Measurements from ENCODE around the gene TNFSF10.

The TNFSF10 gene

DNA sequence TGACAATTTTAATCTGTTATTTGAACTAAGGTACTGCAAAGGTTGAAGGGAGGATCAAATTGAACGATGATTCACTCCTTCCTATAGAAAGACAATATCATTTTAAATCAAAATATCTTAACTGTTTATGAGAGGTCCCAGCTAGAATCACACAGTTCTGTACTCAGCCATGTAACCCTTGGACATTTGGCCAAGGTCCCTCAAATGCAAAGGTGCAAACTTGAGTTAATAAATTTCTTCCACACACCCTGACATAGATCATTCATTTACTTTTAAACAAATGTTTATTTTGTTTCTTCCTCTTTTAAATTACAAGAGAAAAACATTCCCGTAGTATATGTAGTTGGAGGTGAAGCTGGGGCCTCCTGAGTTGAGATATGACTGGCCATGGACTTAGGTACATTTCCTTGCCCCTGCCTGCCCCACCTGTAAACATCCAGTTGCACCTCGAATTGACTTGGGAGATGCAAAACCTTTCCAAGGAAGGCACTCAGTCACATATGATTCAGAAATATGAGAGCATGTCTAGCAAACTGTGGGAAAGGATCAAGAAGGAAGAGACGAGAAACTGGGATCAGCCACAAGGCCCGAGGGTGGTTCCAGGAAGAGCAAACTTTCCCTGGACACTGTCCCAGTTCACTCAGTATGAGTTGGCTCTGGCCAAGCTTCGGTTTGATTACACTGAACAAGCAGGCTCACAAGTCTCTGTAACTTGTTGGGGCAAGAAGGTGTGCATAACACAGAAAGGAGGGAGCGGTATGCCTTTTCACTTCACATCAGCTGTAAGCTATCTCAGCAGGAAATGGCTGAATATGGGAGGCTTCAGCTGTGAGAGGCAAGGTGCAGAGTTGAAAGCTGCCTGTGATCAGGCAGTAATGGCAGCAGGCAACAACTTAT, 6.7 kb downstream of the TNFSF10 start:
- DNase-seq (ENCODE audit: low spot score) = no peak

DNA sequence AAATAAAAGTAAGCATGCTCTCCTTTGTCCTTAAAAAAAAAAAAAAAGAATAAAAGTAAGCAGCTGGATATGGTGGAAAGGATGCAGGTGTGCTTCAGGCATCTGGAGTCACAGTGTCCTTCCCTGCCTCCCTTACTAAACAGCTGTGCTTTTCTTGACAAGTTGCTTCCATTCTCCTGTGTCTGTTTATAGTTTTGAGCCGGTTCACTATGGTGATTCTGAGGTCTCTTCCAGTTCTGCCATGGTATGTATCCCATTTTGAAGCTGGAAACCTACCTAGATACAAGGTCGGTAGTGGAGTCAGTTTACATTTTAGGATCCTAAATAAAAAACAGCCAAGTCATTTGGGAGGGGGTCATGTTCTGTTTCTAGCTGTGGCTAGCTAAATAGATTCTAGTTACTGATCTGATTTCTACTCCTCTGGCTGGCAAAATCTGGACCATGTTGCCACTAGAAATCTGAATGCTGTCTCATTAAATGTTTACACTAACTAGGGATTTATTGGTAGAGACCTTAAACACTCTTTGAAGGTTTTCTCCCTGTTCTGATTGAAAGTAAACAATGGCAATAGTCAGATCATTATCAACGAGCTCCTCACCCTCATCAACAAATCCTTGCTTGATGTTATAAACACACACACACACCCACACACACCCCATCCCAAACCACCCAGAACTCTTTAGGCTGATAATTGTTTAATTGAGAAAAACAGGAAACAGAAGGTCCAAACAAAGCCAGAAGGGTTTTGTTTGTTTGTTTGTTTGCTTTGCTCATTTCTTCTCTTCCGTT, 7.9 kb downstream of the TNFSF10 start:
- DNase-seq (ENCODE audit: low spot score) = no peak

DNA sequence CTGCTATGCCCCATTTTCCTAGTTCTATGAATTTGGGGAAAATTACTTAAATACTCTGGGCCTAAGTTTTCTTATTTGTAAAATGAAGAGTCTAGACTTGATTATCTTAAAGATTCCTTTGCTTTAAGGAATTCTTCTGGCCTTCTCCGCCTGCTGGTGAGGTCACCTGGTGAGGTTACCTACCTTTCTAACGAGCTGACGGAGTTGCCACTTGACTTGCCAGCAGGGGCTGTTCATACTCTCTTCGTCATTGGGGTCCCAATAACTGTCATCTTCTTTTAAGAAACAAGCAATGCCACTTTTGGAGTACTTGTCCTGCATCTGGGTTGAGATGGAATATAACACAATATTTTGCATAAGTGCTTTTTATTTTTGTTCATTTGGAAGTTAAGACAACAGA, 8.6 kb downstream of the TNFSF10 start:
- no peak for DNase-seq (ENCODE audit: low spot score)

DNA sequence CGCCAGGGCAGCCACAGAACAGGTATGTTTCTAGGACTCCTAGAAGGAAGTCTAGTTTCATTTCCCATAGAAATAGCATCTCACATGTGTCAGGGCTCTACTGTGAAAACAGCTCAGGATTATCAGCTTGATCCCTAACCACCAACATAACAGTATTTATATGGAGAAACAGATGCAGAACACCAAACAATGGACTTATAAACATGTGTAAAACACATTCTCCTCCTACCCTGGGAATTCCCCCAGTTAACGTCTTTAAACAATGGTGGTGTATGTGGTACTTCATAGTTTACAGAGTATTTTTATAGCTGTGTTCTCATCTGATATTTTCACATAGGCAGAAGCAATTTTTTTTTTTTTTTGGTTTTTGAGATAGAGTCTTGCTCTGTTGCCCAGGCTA, 9.7 kb downstream of the TNFSF10 start:
- DNase-seq (ENCODE audit: low spot score) = no peak

DNA sequence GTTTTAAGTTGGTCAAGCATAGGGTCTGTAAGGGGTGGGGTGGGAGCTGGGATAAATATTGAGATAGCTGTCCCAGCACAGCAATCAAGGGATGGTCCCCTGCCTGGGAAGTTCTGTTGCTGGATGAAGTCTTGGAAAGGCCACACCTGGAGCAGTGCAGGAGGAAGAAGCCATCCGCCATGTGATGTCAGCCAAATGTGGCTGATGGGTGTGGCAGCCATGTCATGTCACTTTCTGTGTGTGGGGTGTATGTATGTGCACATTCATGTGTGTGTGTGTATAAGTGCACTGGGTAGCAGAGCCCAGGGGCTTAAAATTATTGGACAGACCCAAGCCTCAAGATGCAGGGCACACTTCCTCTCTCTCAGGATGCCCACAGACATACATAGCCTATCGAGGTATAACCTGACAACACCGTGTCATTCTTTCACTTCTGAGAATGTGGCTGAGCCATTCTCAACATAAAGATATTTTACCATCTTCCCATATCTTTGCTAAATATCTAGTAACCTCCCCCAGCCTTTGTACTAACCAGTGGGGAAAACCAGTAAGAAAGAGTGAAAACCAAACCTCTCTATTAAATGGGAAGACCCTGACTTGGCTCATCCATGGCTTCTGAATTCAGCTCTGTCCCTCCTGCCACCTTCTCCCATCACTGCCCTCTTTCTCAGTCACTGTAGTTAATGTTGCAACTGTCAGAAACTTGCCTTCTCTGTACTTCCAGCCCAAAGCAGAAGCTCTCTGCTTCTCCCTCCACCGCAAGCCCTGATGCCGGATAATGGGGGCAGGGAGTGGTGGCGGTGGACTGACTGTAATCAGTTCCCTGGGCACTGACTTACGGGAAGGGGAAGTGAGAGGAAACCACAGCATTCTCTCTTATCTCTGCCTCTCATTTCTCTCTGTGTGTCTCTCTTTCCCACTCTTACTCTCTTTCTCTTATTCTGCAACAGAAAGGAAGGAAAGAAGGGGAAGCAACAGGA, 11.2 kb downstream of the TNFSF10 start:
- no peak for DNase-seq (ENCODE audit: low spot score)

DNA sequence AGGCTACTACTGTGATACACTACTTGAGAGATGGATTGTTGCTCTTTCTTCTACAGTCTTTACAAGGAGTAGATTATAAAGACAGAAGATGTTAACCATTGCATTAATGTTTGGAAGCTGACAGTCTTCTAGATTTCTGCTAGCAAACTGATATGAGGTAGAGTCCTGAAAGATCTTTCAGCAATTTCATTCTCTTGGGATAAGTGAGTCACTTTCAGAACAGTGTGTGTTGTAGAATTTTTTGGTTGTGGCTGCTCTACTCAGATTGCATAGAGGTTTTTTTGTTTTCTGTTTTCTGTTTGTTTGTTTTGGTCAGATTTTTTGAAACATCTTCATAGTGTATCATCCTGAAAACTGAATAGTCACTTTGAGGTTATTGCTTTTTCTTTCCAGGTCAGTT, 17.1 kb downstream of the TNFSF10 start:
- DNase-seq (ENCODE audit: low spot score) = no peak

DNA sequence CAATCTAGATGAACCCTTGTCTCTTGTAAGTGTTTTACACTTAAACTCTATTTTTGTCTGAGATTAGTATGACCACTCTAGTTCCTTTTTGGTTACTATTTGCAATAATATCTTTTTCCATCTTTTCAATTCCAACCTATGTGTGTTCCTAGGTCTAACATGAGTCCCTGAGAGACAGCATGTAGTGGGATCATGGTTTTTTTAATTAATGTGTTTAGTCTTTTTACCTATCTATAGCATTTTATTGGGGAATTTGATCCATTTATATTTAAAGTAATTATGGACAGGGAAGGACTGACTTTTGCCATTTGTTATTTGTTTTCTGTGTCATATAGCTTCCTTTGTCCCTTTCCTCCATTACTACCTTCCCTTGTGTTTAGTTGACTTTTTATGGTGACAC, 21.7 kb downstream of the TNFSF10 start:
- DNase-seq (ENCODE audit: low spot score) = no peak

DNA sequence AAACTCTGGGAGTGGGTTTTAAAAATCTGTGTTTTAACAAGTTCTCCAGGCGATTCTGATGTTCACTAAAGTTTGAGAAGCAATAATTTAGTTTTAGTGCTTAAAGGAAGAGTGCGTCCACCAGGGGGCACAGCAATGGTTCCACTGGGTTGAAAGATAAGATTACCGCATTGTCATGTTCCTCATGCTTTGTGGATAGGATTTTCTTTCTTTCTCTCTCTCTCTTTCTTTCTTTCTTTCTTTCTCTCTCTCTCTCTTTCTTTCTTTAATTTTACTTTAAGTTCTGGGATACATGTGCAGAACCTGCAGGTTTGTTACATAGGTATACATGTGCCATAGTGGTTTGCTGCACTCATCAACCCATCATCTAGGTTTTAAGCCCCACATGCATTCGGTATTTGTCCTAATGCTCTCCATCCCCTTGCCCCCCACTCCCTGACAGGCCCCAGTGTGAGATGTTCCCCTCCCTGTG, 33.0 kb downstream of the TNFSF10 start:
- DNase-seq (ENCODE audit: low spot score) = peak; percentile 64

DNA sequence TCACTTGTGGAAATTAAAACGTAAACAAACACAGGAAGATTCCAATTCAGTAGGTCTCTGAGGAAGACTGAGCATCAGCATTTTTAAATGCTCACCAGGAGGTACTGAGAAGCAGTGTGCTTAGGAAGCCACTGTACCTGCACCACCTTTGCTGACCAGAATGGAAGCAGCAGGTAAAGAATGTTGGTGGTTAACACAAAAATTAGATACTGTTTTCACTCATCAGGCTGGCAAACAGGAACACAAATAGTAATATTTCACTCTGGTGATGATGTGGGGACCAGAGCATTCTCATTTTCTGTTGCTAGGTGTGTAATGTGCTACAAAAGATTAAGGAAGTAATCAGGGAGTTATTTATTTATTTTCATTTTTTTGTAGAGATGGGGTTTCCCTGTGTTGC, 45.1 kb downstream of the TNFSF10 start:
- DNase-seq (ENCODE audit: low spot score) = no peak

DNA sequence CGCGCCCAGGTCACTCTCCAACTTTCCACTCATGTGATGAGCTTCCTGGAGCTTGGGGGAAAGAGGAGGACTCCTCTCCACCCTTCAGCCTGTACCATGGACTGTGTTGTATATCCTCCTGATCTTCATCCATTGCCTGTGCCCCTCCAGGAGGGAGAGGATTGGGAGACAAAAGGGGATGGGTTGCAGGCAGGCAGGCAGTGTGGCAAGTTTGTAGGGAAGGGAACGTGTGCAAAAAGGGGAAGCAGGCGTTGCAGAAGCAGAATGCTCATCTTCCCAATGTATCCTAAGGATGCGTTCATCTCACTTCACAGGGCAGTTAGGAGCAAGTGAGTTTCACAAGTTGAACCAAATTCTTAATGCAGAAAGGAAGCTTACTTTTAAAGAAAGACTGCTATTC, 46.9 kb downstream of the TNFSF10 start:
- DNase-seq (ENCODE audit: low spot score) = no peak

DNA sequence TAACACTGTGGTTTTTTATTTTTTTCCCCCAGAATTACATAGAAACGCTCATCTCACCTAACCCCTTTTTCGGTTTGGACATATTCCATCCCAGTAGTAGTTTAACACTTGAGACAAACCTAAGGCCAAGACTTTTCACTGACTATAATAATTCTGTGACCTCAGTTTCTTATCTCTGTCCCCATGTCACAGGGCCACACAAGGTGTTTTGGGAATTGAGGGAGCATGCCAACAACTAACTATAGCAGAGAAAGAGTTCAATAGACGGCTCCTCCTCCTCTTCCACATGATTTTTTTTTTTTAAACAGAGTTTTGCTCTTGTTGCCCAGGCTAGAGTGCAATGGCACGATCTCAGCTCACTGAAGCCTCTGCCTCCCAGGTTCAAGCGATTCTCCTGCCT, 47.5 kb downstream of the TNFSF10 start:
- DNase-seq (ENCODE audit: low spot score) = no peak

DNA sequence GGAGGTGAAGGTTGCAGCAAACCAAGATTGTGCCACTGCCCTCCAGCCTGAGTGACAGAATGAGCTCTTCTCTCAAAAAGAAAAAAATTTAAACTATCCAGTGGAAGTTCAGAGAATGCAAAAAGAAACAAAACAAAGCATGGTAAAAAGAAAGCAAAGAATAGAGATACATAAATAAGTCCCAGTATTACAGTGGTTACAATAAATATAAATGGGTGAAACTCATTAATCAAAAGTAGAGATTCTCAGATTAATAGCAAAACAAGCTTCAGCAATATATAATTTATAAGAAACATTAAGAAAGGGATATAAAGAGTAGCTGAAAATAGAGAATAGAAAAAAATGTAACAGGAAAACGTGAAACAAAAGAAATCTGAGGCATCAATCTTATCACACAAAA, 51.3 kb downstream of the TNFSF10 start:
- no peak for DNase-seq (ENCODE audit: low spot score)

DNA sequence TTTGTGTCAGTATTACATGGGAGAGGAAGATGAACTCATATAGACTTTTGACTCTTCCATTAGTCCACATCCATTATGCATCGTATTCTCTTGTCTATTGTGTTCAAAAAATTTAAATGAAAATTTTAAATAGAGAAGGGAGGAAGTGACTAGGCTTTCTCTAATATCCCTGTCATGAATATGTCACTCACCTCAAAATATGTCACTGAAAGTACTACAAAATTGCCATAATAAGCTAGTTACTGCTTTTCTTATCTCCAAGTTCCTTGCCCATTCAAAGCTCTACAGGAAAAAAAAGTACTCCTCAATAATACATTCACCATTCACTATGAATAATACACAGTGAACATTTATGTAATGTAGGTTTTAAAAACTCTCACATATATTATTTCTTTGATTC, 52.6 kb downstream of the TNFSF10 start:
- no peak for DNase-seq (ENCODE audit: low spot score)

DNA sequence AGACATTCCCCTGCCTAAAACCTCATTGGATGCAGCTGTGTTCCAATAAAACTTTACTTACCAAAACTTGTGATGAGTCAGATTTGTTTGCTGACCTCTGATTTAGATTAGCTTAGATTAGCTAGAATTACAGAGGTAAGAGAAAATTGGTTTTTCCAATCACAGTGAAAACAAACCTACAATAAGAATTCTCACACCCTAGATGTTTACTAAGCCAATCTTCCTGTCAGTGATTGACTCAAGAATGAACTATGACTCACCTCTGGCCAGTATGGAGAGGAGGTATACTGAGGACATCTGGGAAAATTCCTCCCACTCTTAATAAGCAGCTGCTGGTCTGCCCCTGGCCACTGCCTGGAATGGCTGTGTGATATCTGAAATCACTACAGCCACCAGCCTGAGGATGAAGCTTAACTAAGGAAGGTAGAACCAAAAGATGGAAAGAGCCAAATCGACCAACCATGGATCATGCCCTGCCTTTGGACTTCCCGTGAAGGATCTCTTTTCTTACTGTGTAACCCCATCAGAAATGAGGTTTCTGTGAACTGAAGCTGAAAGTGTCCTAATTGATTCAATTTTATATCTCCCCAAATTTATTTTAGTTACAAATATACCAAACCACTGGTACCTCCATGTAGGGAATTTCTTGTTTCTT, 55.9 kb downstream of the TNFSF10 start:
- no peak for DNase-seq (ENCODE audit: low spot score)

DNA sequence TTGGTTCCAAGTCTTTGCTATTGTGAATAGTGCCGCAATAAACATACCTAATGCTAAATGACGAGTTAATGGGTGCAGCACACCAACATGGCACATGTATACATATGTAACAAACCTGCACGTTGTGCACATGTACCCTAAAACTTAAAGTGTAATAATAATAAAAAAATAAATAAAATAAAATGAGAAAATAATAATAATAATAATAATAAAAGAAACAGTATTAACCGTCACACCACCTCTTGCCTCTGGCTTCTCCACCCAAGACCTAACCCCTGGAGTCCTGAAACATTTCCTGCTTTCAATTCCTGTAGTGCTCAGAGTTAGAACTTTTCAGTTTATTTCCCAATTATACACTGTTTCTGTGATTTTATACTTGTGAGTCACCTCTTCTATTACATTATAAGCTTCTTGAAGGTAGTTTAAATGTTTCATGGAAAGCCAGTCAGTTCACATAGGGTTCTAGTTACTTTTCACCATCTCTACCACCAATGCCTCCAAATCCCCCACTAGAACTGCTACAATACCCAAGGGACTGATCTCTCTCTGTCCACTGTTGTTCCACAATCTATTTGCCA, 56.6 kb downstream of the TNFSF10 start:
- DNase-seq (ENCODE audit: low spot score) = no peak

DNA sequence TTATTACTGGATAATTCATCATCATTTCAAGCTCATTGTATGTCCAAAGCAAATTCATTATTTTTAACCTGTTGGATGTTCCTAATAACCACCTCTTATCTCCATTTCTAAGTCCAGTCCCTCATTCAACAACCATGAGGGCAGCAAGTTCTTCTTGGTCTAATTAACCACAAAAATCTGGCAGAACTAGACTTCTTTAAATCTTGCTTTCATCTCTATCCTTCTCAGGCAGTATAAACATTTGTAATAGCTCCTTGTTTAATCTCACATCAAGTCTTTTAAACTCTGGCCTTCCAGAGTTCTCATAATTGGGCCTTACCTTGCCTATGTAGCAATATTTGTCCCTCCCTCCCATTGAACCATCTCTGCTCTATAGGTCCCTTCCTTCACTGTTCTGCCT, 57.9 kb downstream of the TNFSF10 start:
- no peak for DNase-seq (ENCODE audit: low spot score)

DNA sequence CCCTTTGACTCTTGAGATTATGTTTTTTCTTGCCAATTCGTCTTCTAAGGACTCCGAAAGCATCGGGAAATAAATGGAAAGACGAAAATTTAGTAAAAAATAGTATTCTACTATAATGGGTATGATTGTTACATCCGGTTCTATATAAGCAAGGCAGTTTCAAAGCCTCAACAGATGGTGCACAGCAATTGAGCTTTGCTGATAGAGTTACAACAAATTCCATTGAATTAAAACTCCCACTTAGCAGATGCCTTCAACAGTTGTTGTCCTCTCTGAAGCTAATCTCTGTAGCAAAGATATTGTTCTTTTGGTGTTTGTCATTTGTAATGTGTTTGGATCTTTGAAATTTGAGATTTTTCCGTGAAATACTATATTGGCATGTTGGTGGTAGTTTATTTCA, 58.9 kb downstream of the TNFSF10 start:
- no peak for DNase-seq (ENCODE audit: low spot score)

DNA sequence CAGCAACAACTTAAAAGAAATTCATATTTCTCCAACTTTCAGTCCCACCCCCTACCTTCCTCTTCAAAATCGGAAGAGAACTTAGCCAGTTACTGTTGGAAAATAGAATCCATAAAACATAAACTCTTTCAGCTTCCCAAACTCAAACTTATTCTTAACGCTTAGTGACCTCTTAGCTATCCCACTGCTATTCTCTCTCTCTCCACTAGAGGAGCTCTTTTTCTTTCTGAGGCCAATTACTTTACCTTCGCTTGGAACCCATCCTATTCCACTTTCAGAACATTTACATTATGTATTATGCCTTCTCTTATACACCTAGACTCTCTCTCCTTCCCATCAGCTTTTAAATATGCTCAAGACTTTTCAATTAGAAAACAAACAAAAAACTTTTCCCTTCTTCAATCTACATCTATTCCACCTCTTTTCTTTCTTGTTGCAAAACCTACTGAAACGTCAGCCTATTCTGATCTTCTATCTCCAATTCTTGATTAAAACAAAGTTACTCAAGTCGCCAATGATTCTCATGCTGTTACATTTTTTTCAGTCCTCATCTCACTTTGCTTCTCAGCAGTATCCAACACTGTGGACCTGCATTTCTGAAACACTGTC, 61.6 kb downstream of the TNFSF10 start:
- peak; percentile 43 for DNase-seq (ENCODE audit: low spot score)

DNA sequence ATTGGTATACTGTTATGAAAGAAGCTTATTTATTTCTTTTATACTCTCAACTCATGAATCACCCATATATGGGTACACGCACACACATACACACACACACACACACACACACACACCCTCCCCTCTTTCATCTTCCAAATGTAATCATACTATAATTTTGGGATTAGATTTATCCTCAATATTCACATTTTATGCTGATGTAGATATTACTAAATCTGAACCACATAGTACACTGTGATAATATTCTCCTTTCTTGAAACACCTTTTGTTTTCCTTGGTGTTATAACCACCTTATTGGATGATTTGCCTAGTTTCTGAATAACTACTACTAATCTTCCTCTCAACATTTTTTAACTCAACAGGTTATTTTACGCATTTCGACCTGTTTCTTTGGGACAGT, 66.8 kb downstream of the TNFSF10 start:
- DNase-seq (ENCODE audit: low spot score) = no peak

Data from D341Med (cell line).